ENCODE data around the gene PTPN14. TPM values are rescaled to one million over a fixed set of nuclear protein-coding genes. Genes with fewer than 3 reads are reported as not detected.
A peak's percentile ranks its signal among the peaks of the same experiment; 100 is the strongest.

Gene PTPN14
- total RNA-seq, 3 donors from 2014 or later, result 5.8 to 49.0 (median 8.3) TPM

GRCh38 chr1:214586621-214587020 is 35.2 kb upstream of the PTPN14 start:
- ATAC-seq (no peak), DNase-seq (no peak)
- Histone ChIP-seq H3K9me3 (no peaks in the 10 kb centered on the region), H3K4me3 (no peak overlapping the region), H3K4me1 (ENCODE audit: low read depth) (no peaks in the 10 kb centered on the region), H3K36me3 (ENCODE audit: low read depth) (no peaks in the 10 kb centered on the region)
- no peak for TF ChIP-seq CTCF (IDR thresholded peaks at IDR 0.05)
- intact Hi-C loops (cut with DNase I, micrococcal nuclease), result loop anchor here (5.0 kb wide), 1 partner anchor 254 kb away; no protein-coding TSS in a partner anchor

- no peaks in the 10 kb centered on the region for H3K4me1 ChIP-seq (ENCODE audit: low read depth)
- ATAC-seq, result peak; percentile 58
- DNase-seq, result no peak
- intact Hi-C loops (cut with DNase I, micrococcal nuclease), result loop anchor here (5.0 kb wide), 1 partner anchor 253 kb away; no protein-coding TSS in a partner anchor
- TF ChIP-seq CTCF (IDR thresholded peaks at IDR 0.05), result peak; percentile 23
- H3K9me3 ChIP-seq, result no peaks in the 10 kb centered on the region
- no peaks in the 10 kb centered on the region for H3K36me3 ChIP-seq (ENCODE audit: low read depth)
- H3K4me3 ChIP-seq, result no peak overlapping the region
Observed at GRCh38 chr1:214584805-214585766, 33.7 kb upstream of the PTPN14 start.

- no peak for TF ChIP-seq CTCF (IDR thresholded peaks at IDR 0.05)
- H3K4me1 ChIP-seq (ENCODE audit: low read depth), result no peaks in the 10 kb centered on the region
- ATAC-seq, result no peak
- intact Hi-C loops (cut with DNase I, micrococcal nuclease), result no loop called here
- H3K36me3 ChIP-seq (ENCODE audit: low read depth), result no peaks in the 10 kb centered on the region
- H3K4me3 ChIP-seq, result no peak overlapping the region
- no peaks in the 10 kb centered on the region for H3K9me3 ChIP-seq
- no peak for DNase-seq
Observed at GRCh38 chr1:214583824-214584554, 32.6 kb upstream of the PTPN14 start.

- intact Hi-C loops (cut with DNase I, micrococcal nuclease), result no loop called here
- no peaks in the 10 kb centered on the region for H3K36me3 ChIP-seq (ENCODE audit: low read depth)
- DNase-seq (no peak), ATAC-seq (no peak)
- no peaks in the 10 kb centered on the region for H3K4me1 ChIP-seq (ENCODE audit: low read depth)
- no peak overlapping the region for H3K4me3 ChIP-seq
- no peaks in the 10 kb centered on the region for H3K9me3 ChIP-seq
- no peak for TF ChIP-seq CTCF (IDR thresholded peaks at IDR 0.05)
Observed at GRCh38 chr1:214583113-214583512, 31.7 kb upstream of the PTPN14 start.

GRCh38 chr1:214582289-214582891 is 31.0 kb upstream of the PTPN14 start:
- DNase-seq (no peak), ATAC-seq (no peak)
- Histone ChIP-seq H3K4me1 (ENCODE audit: low read depth) (no peaks in the 10 kb centered on the region), H3K4me3 (no peak overlapping the region), H3K36me3 (ENCODE audit: low read depth) (no peaks in the 10 kb centered on the region), H3K9me3 (no peaks in the 10 kb centered on the region)
- no peak for TF ChIP-seq CTCF (IDR thresholded peaks at IDR 0.05)
- intact Hi-C loops (cut with DNase I, micrococcal nuclease), result no loop called here
